Esophagus squamous epithelium (tissue), 4 donors: ENCODE results near the gene RASA4.
"Not testable (repeated sequence)": the region's sequence is repeated elsewhere in the genome, so short reads cannot be mapped to it uniquely, and the experiment has no call there.

Experiments used
- CTCF ChIP-seq, 6 experiments: fragments of 450-650 bp in 4 of 6; fragments of 200-600 bp in 2 of 6; sonication (generic) in 2 of 6; IDR thresholded peaks; one replicate each; pipeline ENCODE4 v1.5.1; 2016 to 2019; ENCODE audit warnings: antibody characterized with exemption in 6 of 6, mild to moderate bottlenecking in 4 of 6, moderate library complexity in 4 of 6
- POLR2A ChIP-seq, 4 donors: fragments of 450-650 bp; IDR thresholded peaks; one replicate each; pipeline ENCODE4 v1.6.1; 2017; ENCODE audit warnings: antibody characterized with exemption in 4 of 4, mild to moderate bottlenecking in 4 of 4, moderate library complexity in 3 of 4

- TF ChIP-seq CTCF, POLR2A (IDR thresholded peaks at IDR 0.05): not testable (repeated sequence)
These were observed 71.3 kb downstream of the RASA4 start for GRCh38 chr7:102545288-102545687.
